ENCODE results near the gene RABIF. TPM values are rescaled to one million over a fixed set of nuclear protein-coding genes. Genes with fewer than 3 reads are reported as not detected.

Gene RABIF
- total RNA-seq, 1 donor from 2014 or later, result 13.5 TPM

- no peaks in the 10 kb centered on the region for H3K27me3 Mint-ChIP-seq (ENCODE audit: low read depth)
- no peak overlapping the region for H3K27ac Mint-ChIP-seq (ENCODE audit: unreplicated experiment)
- H3K36me3 Mint-ChIP-seq (ENCODE audit: low read depth), result peaks cover under 1% of the 10 kb centered on the region
- peaks cover 18% of the 10 kb centered on the region for H3K4me1 Mint-ChIP-seq
- peak overlapping the region; percentile 99 for H3K4me3 Mint-ChIP-seq
- no peaks in the 10 kb centered on the region for H3K9me3 Mint-ChIP-seq
- no peak for TF ChIP-seq CTCF (conservative IDR thresholded peaks at IDR 0.05)
- DNase-seq (ENCODE audit: low read depth, low spot score), result no peak
These were observed 26.0 kb downstream of the RABIF start for GRCh38 chr1:202862679-202863560.

- TF ChIP-seq CTCF (conservative IDR thresholded peaks at IDR 0.05), result no peak
- Mint-ChIP-seq H3K36me3 (ENCODE audit: low read depth) (peaks cover 9% of the 10 kb centered on the region), H3K9me3 (no peaks in the 10 kb centered on the region), H3K4me1 (peaks cover 18% of the 10 kb centered on the region), H3K4me3 (peak overlapping the region; percentile 99), H3K27me3 (ENCODE audit: low read depth) (no peaks in the 10 kb centered on the region), H3K27ac (ENCODE audit: unreplicated experiment) (peak overlapping the region; percentile 99)
- DNase-seq (ENCODE audit: low read depth, low spot score), result peak; percentile 91
These were observed 27.4 kb downstream of the RABIF start for GRCh38 chr1:202861420-202862132.

- TF ChIP-seq CTCF (conservative IDR thresholded peaks at IDR 0.05), result no peak
- DNase-seq (ENCODE audit: low read depth, low spot score), result peak; percentile 52
- H3K27ac Mint-ChIP-seq (ENCODE audit: unreplicated experiment), result peak overlapping the region; percentile 99
- peaks cover 18% of the 10 kb centered on the region for H3K4me1 Mint-ChIP-seq
- no peaks in the 10 kb centered on the region for H3K27me3 Mint-ChIP-seq (ENCODE audit: low read depth)
- H3K36me3 Mint-ChIP-seq (ENCODE audit: low read depth), result peaks cover 13% of the 10 kb centered on the region
- H3K9me3 Mint-ChIP-seq, result no peaks in the 10 kb centered on the region
- H3K4me3 Mint-ChIP-seq, result peak overlapping the region; percentile 99
These were observed 28.1 kb downstream of the RABIF start for GRCh38 chr1:202860744-202861419.

GRCh38 chr1:202858789-202859414 lies 30.0 kb downstream of the RABIF start:
- Mint-ChIP-seq H3K27me3 (ENCODE audit: low read depth) (no peaks in the 10 kb centered on the region), H3K9me3 (no peaks in the 10 kb centered on the region), H3K36me3 (ENCODE audit: low read depth) (peaks cover 19% of the 10 kb centered on the region), H3K4me1 (peaks cover 18% of the 10 kb centered on the region), H3K27ac (ENCODE audit: unreplicated experiment) (no peak overlapping the region), H3K4me3 (peak overlapping the region; percentile 74)
- DNase-seq (ENCODE audit: low read depth, low spot score), result no peak
- no peak for TF ChIP-seq CTCF (conservative IDR thresholded peaks at IDR 0.05)

- no peak overlapping the region for H3K27ac Mint-ChIP-seq (ENCODE audit: unreplicated experiment)
- no peaks in the 10 kb centered on the region for H3K27me3 Mint-ChIP-seq (ENCODE audit: low read depth)
- peaks cover 19% of the 10 kb centered on the region for H3K36me3 Mint-ChIP-seq (ENCODE audit: low read depth)
- H3K9me3 Mint-ChIP-seq, result no peaks in the 10 kb centered on the region
- H3K4me1 Mint-ChIP-seq, result peaks cover 18% of the 10 kb centered on the region
- DNase-seq (ENCODE audit: low read depth, low spot score), result no peak
- peak overlapping the region; percentile 74 for H3K4me3 Mint-ChIP-seq
- no peak for TF ChIP-seq CTCF (conservative IDR thresholded peaks at IDR 0.05)
These were observed 30.6 kb downstream of the RABIF start for GRCh38 chr1:202858331-202858730.

Measured in neural crest cell (in vitro differentiated cells).